GM21423 (cell line): ENCODE measurements around the gene GORASP2.
"Not testable (repeated sequence)": the region's sequence is repeated elsewhere in the genome, so short reads cannot be mapped to it uniquely, and the experiment has no call there.

ENCODE experiments used
- ATAC-seq: cut with Tn5 transposase; IDR thresholded peaks from one replicate; pipeline ENCODE4 v1.9.1; 2021; ENCODE audit warnings: mild to moderate bottlenecking, moderate library complexity; ENCODE audit not compliant: unreplicated experiment

GORASP2 gene

GRCh38 chr2:170928824-170929685, at the start of gene GORASP2:
Gene GORASP2, plus strand, starts transcription at chr2:170929253. Its CDS starts 88 bp downstream, at chr2:170929341.
- peak; percentile 93 for ATAC-seq

GRCh38 chr2:170881840-170882239, 47.2 kb upstream of the GORASP2 start:
- no peak for ATAC-seq

GRCh38 chr2:170882758-170883157, 46.3 kb upstream of the GORASP2 start:
- no peak for ATAC-seq

GRCh38 chr2:170883683-170884082, 45.4 kb upstream of the GORASP2 start:
- ATAC-seq = no peak

GRCh38 chr2:170885130-170885791, 43.8 kb upstream of the GORASP2 start:
- no peak for ATAC-seq

GRCh38 chr2:170886386-170886785, 42.7 kb upstream of the GORASP2 start:
- ATAC-seq = no peak

- ATAC-seq = no peak
These were observed 41.6 kb upstream of the GORASP2 start for GRCh38 chr2:170887496-170887895.

- no peak for ATAC-seq
These were observed 41.2 kb upstream of the GORASP2 start for GRCh38 chr2:170887896-170888295.

GRCh38 chr2:170891893-170892292, 37.2 kb upstream of the GORASP2 start:
- no peak for ATAC-seq

- no peak for ATAC-seq
These were observed 36.6 kb upstream of the GORASP2 start for GRCh38 chr2:170892391-170892951.

- ATAC-seq = no peak
These were observed 33.9 kb upstream of the GORASP2 start for GRCh38 chr2:170895023-170895757.

- no peak for ATAC-seq
These were observed 32.4 kb upstream of the GORASP2 start for GRCh38 chr2:170896622-170897021.

GRCh38 chr2:170897108-170897507, 31.9 kb upstream of the GORASP2 start:
- ATAC-seq = no peak

- ATAC-seq = no peak
These were observed 23.2 kb upstream of the GORASP2 start for GRCh38 chr2:170905864-170906263.

- ATAC-seq = no peak
These were observed 17.7 kb upstream of the GORASP2 start for GRCh38 chr2:170911314-170911889.

- ATAC-seq = not testable (repeated sequence)
These were observed 13.9 kb upstream of the GORASP2 start for GRCh38 chr2:170914994-170915666.

- no peak for ATAC-seq
These were observed 11.7 kb upstream of the GORASP2 start for GRCh38 chr2:170917219-170917913.

GRCh38 chr2:170917957-170918356, 11.1 kb upstream of the GORASP2 start:
- no peak for ATAC-seq

GRCh38 chr2:170921873-170922272, 7.2 kb upstream of the GORASP2 start:
- not testable (repeated sequence) for ATAC-seq
